DND-41 (cell line): ENCODE data around the gene GALNT18.

Source experiments
- ATAC-seq: fragments of 200-7000 bp; cut with Tn5 transposase; 3 replicates; pipeline ENCODE4 v1.9.1; 2021; ENCODE audit warnings: low read depth; ENCODE audit not compliant: insufficient read depth
- DNase-seq: peaks from one replicate; pipeline ENCODE4 v3.0.0-alpha.2; 2020
- H2AFZ ChIP-seq: 2 replicates; pipeline ENCODE4 v1.6.0; 2012; ENCODE audit warnings: low read depth, low read length
- H3K27ac ChIP-seq: 2 replicates; pipeline ENCODE4 v1.5.1; 2012; ENCODE audit warnings: low read length, inconsistent platforms
- H3K27me3 ChIP-seq: fragments of 200-600 bp; sonication (generic); 2 replicates; pipeline ENCODE4 v1.6.0; 2012; ENCODE audit warnings: low read length, mild to moderate bottlenecking, inconsistent platforms; ENCODE audit not compliant: insufficient read depth, poor library complexity
- H3K36me3 ChIP-seq: 2 replicates; pipeline ENCODE4 v1.5.1; 2012; ENCODE audit warnings: low read length, inconsistent platforms; ENCODE audit not compliant: insufficient read depth
- H3K4me1 ChIP-seq: 2 replicates; pipeline ENCODE4 v1.5.1; 2012; ENCODE audit warnings: mild to moderate bottlenecking, low read length; ENCODE audit not compliant: insufficient read depth
- H3K4me2 ChIP-seq: 2 replicates; pipeline ENCODE4 v1.6.0; 2012; ENCODE audit warnings: mild to moderate bottlenecking, moderate library complexity, low read length, inconsistent platforms; ENCODE audit not compliant: insufficient read depth
- H3K4me3 ChIP-seq, 2 experiments: fragments of 200-600 bp in 1 of 2; shearing (Covaris generic) in 1 of 2; 2 replicates each; pipeline ENCODE4 v1.5.1; 2012 to 2016; ENCODE audit warnings: inconsistent platforms in 2 of 2, low read length in 2 of 2, mild to moderate bottlenecking in 2 of 2, low read depth in 1 of 2, moderate library complexity in 1 of 2
- H3K79me2 ChIP-seq: 2 replicates; pipeline ENCODE4 v1.6.0; 2012; ENCODE audit warnings: low read length, inconsistent platforms; ENCODE audit not compliant: insufficient read depth
- H3K9ac ChIP-seq: 2 replicates; pipeline ENCODE4 v1.6.0; 2012; ENCODE audit warnings: low read depth, mild to moderate bottlenecking, inconsistent platforms, low read length, moderate library complexity
- H3K9me3 ChIP-seq: 2 replicates; pipeline ENCODE4 v1.5.1; 2012; ENCODE audit warnings: low read length, moderate library complexity, mild to moderate bottlenecking, inconsistent platforms; ENCODE audit not compliant: insufficient read depth, severe bottlenecking
- H4K20me1 ChIP-seq: 2 replicates; pipeline ENCODE4 v1.6.0; 2012; ENCODE audit warnings: low read length; ENCODE audit not compliant: insufficient read depth
- EZH2 ChIP-seq: IDR thresholded peaks from 3 replicates; pipeline ENCODE4 v1.6.1; 2012; ENCODE audit warnings: borderline replicate concordance, low read depth, mild to moderate bottlenecking, moderate library complexity, low read length, inconsistent platforms; ENCODE audit not compliant: severe bottlenecking
- TF ChIP-seq, protein P1 (sequence below): IDR thresholded peaks from 2 replicates; pipeline ENCODE4 v1.5.1; 2012; ENCODE audit warnings: borderline replicate concordance, low read length, moderate library complexity, mild to moderate bottlenecking; ENCODE audit not compliant: poor library complexity, severe bottlenecking; ENCODE audit errors: extremely low read depth

GALNT18 gene

DNA sequence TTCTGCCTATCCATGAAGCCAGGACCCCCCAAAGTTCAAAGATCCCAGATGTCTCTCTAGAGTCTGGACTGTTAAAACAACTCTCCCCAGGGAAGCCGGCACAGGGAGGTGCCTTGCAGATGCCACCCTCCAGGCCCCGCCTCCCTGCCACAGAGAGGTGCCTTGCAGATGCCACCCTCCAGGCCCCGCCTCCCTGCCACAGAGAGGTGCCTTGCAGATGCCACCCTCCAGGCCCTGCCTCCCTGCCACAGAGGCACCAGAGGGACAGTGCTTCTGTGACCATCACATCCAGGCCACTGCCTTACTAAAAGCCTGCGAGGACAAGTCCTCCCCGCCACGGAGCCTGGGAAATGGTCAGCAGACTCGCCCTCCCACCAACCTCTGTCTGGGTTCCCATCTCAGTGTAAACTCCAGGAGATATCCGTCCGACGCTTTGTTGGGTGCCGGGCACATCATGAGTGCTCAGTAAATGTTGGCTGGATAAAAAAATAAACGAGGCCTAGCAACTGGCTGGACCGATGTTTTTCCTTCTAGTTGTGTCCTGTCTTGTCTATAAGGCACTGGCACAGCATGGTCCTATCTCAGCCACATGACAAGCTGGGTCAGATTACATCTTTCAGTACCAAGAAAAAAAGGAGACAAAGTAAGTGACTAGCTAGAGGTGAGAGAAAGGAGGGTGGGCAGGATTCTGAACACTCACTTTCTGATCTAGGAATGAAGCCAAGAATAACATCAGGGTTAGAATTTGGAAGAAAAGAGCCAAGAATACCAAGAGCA lies 177.6 kb downstream of the GALNT18 start:
- no peaks in the 10 kb centered on the region for H3K4me1 ChIP-seq
- no peak for ATAC-seq
- no peaks in the 10 kb centered on the region for H3K79me2 ChIP-seq
- DNase-seq, result no peak
- H3K4me2 ChIP-seq, result no peak overlapping the region
- H3K27ac ChIP-seq, result no peak overlapping the region
- no peak overlapping the region for H3K4me3 ChIP-seq
- H3K36me3 ChIP-seq, result no peaks in the 10 kb centered on the region
- H3K27me3 ChIP-seq, result peaks cover 12% of the 10 kb centered on the region
- no peaks in the 10 kb centered on the region for H3K9me3 ChIP-seq
- TF ChIP-seq, protein P1, sequence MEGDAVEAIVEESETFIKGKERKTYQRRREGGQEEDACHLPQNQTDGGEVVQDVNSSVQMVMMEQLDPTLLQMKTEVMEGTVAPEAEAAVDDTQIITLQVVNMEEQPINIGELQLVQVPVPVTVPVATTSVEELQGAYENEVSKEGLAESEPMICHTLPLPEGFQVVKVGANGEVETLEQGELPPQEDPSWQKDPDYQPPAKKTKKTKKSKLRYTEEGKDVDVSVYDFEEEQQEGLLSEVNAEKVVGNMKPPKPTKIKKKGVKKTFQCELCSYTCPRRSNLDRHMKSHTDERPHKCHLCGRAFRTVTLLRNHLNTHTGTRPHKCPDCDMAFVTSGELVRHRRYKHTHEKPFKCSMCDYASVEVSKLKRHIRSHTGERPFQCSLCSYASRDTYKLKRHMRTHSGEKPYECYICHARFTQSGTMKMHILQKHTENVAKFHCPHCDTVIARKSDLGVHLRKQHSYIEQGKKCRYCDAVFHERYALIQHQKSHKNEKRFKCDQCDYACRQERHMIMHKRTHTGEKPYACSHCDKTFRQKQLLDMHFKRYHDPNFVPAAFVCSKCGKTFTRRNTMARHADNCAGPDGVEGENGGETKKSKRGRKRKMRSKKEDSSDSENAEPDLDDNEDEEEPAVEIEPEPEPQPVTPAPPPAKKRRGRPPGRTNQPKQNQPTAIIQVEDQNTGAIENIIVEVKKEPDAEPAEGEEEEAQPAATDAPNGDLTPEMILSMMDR, result no peak
- no peak for TF ChIP-seq EZH2
- H3K9ac ChIP-seq, result no peak overlapping the region
- peaks cover 4% of the 10 kb centered on the region for H4K20me1 ChIP-seq
- no peak overlapping the region for H2AFZ ChIP-seq

DNA sequence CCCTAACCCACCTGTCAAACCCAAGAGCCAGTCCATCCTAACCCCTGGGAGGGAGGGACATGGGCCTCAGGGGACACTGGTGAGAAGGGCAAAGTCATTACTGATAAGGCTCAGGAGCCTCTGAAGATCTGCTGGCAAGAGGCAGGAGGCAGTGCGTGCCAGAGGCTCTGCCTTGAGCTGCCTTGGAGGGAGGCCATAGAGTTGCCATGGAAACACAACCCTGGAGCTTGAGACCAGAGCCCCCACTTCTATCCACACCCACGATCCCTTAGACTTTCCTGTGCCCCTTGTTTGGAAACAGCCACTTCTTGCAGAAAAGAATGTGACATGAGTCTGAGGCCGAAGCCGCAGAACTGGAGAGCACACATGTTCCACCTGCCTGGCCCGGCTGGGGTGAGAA lies 179.0 kb downstream of the GALNT18 start:
- peaks cover 6% of the 10 kb centered on the region for H3K27me3 ChIP-seq
- no peak overlapping the region for H3K27ac ChIP-seq
- H3K4me3 ChIP-seq, result no peak overlapping the region
- H3K4me2 ChIP-seq, result no peak overlapping the region
- H2AFZ ChIP-seq, result no peak overlapping the region
- TF ChIP-seq, protein P1, result no peak
- no peak overlapping the region for H3K9ac ChIP-seq
- H4K20me1 ChIP-seq, result peaks cover 4% of the 10 kb centered on the region
- ATAC-seq (no peak), DNase-seq (no peak)
- H3K4me1 ChIP-seq, result no peaks in the 10 kb centered on the region
- no peaks in the 10 kb centered on the region for H3K79me2 ChIP-seq
- H3K36me3 ChIP-seq, result no peaks in the 10 kb centered on the region
- H3K9me3 ChIP-seq, result no peaks in the 10 kb centered on the region

DNA sequence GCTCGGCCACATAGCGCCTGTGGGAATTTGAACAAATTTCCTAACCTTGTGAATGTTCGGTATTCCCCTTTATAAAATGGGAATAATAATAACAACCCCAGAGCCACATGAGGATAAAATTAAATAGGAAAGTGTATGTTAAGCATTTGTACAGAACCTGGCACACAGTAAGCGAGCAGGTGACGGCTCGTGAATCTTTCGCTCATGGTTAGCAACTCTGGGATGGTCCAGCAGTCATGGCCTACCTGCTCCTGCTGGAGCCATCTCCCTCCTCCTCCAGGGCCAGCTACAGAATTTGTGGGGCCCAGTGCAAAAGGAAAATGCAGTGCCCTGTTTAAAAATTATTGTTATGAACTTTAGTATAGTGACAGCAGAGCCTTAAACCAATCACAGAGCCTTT lies 180.3 kb downstream of the GALNT18 start:
- TF ChIP-seq, protein P1, result no peak
- no peak for TF ChIP-seq EZH2
- H3K27ac ChIP-seq, result no peak overlapping the region
- H4K20me1 ChIP-seq, result peaks cover 4% of the 10 kb centered on the region
- DNase-seq (no peak), ATAC-seq (no peak)
- H3K9me3 ChIP-seq, result no peaks in the 10 kb centered on the region
- no peak overlapping the region for H3K4me2 ChIP-seq
- peaks cover 7% of the 10 kb centered on the region for H3K27me3 ChIP-seq
- H3K4me3 ChIP-seq, result no peak overlapping the region
- no peaks in the 10 kb centered on the region for H3K79me2 ChIP-seq
- no peak overlapping the region for H3K9ac ChIP-seq
- H3K4me1 ChIP-seq, result no peaks in the 10 kb centered on the region
- H2AFZ ChIP-seq, result no peak overlapping the region
- H3K36me3 ChIP-seq, result no peaks in the 10 kb centered on the region

DNA sequence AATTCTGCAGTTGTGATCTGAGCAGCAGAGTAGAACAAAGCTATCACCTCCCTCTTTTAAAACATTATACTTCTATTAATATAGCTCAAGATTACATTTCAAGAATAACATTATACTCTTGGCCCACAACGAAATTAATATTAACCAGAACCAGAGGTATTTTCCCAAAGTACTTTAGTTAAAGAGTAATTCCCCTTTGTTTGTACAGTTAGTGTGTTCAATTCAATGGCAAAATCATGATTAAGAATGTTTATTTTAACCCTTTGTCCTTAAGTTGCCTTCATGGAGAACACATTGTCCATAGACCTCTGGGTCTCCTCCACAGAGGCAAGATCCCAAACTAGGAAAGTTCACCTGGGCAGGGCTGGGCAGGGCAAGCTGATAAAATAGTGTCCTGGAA lies 180.7 kb downstream of the GALNT18 start:
- H3K27ac ChIP-seq, result no peak overlapping the region
- no peaks in the 10 kb centered on the region for H3K79me2 ChIP-seq
- DNase-seq (no peak), ATAC-seq (no peak)
- no peak overlapping the region for H2AFZ ChIP-seq
- no peak overlapping the region for H3K9ac ChIP-seq
- H4K20me1 ChIP-seq, result peaks cover 4% of the 10 kb centered on the region
- no peaks in the 10 kb centered on the region for H3K9me3 ChIP-seq
- H3K4me3 ChIP-seq, result no peak overlapping the region
- no peak overlapping the region for H3K4me2 ChIP-seq
- H3K36me3 ChIP-seq, result no peaks in the 10 kb centered on the region
- TF ChIP-seq EZH2, result no peak
- TF ChIP-seq, protein P1, result no peak
- peaks cover 10% of the 10 kb centered on the region for H3K27me3 ChIP-seq
- no peaks in the 10 kb centered on the region for H3K4me1 ChIP-seq
